GM23338 (cell line): ENCODE data around the gene VPS45. TPM values are rescaled to one million over a fixed set of nuclear protein-coding genes. Genes with fewer than 3 reads are reported as not detected.

Experiments used
- CREB1 ChIP-seq: fragments of 250-450 bp; sonication (Bioruptor Pico); IDR thresholded peaks from 2 replicates; pipeline ENCODE4 v1.5.0; 2020; ENCODE audit warnings: low read depth, mild to moderate bottlenecking, moderate library complexity
- EZH2phosphoT487 ChIP-seq: fragments of 200-600 bp; sonication (generic); IDR thresholded peaks from one replicate; pipeline ENCODE4 v1.8.1; 2018; ENCODE audit warnings: antibody characterized with exemption; ENCODE audit not compliant: unreplicated experiment
- NANOG ChIP-seq: IDR thresholded peaks from 2 replicates; pipeline ENCODE4 v1.6.1; 2016; ENCODE audit warnings: antibody characterized with exemption, borderline replicate concordance
- STAT1 ChIP-seq: IDR thresholded peaks from one replicate; pipeline ENCODE4 v1.6.1; 2016; ENCODE audit warnings: antibody characterized with exemption; ENCODE audit not compliant: unreplicated experiment
- ZNF114 ChIP-seq: fragments of 250-450 bp; sonication (Bioruptor Pico); IDR thresholded peaks from 2 replicates; pipeline ENCODE4 v1.5.0; 2020; ENCODE audit warnings: mild to moderate bottlenecking, moderate library complexity
- ZNF331 ChIP-seq: fragments of 250-450 bp; sonication (Bioruptor Pico); IDR thresholded peaks from 2 replicates; pipeline ENCODE4 v1.5.0; 2020; ENCODE audit warnings: low read depth, mild to moderate bottlenecking, moderate library complexity
- polyA plus RNA-seq: library from polyadenylated mRNA; unstranded; fragments of >200 nt; fragmentation: Nextera tagmentation; extraction: Ambion mirVana; gene quantifications from 2 replicates; pipeline ENCODE4 v1.2.1, GENCODE V29; 2016
- total RNA-seq: library from RNA; depleted of rRNA; stranded (reverse); fragments of >200 nt; shearing (Covaris generic); gene quantifications from 2 replicates; pipeline ENCODE4 v1.2.3, GENCODE V29; 2014
- TF ChIP-seq, protein P1 (sequence below): fragments of 250-450 bp; sonication (Bioruptor Pico); IDR thresholded peaks from 2 replicates; pipeline ENCODE4 v1.5.0; 2020; ENCODE audit warnings: mild to moderate bottlenecking, moderate library complexity
- TF ChIP-seq, protein P2 (sequence below), 2 experiments: fragments of 200-600 bp in 1 of 2; sonication (generic) in 1 of 2; conservative IDR thresholded peaks; 2 replicates each; pipeline versions ENCODE4 v1.5.1 to v1.6.1; 2016 to 2017; ENCODE audit warnings: antibody characterized with exemption in 2 of 2, low read depth in 2 of 2, mild to moderate bottlenecking in 2 of 2, moderate library complexity in 1 of 2

VPS45 gene
- total and polyA plus RNA-seq, 2 experiments from 2014 or later, result 23.5 to 37.5 TPM

DNA sequence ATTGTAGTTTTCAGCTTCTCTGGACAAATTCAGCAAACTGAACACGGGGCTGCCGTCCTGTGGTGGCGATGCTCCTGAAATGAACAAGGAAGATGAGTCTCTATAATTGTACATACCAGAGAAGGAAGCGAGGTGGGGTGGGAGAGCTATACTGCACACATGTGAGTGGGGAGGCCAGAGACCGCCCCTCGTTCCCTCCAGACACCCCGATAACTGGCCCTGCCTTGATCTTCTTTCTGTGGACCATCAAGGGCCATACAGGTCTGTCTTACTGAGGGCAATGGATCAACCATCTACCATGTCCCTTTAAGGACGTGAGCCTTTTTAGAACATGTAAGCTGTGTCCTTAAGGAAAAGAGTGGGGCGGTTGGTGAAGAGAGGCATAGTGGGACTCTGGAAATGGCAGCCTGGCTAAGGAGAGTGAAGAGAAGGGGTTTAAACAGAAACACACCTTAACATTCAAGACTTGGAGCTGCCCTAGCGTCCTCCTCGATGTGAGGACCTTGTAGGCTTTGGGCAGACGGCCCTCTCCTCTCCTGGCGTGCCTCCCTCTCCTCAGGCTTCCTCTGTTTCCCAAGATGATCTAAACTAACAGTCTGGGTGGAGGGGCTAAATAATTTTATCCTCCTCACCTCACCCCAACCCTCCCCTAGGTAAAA is 88.0 kb downstream of the VPS45 start (continued):
- TF ChIP-seq, protein P1, sequence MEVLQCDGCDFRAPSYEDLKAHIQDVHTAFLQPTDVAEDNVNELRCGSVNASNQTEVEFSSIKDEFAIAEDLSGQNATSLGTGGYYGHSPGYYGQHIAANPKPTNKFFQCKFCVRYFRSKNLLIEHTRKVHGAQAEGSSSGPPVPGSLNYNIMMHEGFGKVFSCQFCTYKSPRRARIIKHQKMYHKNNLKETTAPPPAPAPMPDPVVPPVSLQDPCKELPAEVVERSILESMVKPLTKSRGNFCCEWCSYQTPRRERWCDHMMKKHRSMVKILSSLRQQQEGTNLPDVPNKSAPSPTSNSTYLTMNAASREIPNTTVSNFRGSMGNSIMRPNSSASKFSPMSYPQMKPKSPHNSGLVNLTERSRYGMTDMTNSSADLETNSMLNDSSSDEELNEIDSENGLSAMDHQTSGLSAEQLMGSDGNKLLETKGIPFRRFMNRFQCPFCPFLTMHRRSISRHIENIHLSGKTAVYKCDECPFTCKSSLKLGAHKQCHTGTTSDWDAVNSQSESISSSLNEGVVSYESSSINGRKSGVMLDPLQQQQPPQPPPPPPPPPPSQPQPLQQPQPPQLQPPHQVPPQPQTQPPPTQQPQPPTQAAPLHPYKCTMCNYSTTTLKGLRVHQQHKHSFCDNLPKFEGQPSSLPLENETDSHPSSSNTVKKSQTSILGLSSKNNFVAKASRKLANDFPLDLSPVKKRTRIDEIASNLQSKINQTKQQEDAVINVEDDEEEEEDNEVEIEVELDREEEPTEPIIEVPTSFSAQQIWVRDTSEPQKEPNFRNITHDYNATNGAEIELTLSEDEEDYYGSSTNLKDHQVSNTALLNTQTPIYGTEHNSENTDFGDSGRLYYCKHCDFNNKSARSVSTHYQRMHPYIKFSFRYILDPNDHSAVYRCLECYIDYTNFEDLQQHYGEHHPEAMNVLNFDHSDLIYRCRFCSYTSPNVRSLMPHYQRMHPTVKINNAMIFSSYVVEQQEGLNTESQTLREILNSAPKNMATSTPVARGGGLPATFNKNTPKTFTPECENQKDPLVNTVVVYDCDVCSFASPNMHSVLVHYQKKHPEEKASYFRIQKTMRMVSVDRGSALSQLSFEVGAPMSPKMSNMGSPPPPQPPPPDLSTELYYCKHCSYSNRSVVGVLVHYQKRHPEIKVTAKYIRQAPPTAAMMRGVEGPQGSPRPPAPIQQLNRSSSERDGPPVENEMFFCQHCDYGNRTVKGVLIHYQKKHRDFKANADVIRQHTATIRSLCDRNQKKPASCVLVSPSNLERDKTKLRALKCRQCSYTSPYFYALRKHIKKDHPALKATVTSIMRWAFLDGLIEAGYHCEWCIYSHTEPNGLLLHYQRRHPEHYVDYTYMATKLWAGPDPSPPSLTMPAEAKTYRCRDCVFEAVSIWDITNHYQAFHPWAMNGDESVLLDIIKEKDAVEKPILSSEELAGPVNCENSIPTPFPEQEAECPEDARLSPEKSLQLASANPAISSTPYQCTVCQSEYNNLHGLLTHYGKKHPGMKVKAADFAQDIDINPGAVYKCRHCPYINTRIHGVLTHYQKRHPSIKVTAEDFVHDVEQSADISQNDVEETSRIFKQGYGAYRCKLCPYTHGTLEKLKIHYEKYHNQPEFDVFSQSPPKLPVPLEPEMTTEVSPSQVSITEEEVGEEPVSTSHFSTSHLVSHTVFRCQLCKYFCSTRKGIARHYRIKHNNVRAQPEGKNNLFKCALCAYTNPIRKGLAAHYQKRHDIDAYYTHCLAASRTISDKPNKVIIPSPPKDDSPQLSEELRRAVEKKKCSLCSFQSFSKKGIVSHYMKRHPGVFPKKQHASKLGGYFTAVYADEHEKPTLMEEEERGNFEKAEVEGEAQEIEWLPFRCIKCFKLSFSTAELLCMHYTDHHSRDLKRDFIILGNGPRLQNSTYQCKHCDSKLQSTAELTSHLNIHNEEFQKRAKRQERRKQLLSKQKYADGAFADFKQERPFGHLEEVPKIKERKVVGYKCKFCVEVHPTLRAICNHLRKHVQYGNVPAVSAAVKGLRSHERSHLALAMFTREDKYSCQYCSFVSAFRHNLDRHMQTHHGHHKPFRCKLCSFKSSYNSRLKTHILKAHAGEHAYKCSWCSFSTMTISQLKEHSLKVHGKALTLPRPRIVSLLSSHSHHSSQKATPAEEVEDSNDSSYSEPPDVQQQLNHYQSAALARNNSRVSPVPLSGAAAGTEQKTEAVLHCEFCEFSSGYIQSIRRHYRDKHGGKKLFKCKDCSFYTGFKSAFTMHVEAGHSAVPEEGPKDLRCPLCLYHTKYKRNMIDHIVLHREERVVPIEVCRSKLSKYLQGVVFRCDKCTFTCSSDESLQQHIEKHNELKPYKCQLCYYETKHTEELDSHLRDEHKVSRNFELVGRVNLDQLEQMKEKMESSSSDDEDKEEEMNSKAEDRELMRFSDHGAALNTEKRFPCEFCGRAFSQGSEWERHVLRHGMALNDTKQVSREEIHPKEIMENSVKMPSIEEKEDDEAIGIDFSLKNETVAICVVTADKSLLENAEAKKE (CRISPR knock-in tag), result no peak
- TF ChIP-seq NANOG (no peak), CREB1 (CRISPR knock-in tag) (no peak), STAT1 (no peak), EZH2phosphoT487 (no peak), ZNF114 (CRISPR knock-in tag) (no peak), ZNF331 (CRISPR knock-in tag) (no peak)
- TF ChIP-seq, protein P2, sequence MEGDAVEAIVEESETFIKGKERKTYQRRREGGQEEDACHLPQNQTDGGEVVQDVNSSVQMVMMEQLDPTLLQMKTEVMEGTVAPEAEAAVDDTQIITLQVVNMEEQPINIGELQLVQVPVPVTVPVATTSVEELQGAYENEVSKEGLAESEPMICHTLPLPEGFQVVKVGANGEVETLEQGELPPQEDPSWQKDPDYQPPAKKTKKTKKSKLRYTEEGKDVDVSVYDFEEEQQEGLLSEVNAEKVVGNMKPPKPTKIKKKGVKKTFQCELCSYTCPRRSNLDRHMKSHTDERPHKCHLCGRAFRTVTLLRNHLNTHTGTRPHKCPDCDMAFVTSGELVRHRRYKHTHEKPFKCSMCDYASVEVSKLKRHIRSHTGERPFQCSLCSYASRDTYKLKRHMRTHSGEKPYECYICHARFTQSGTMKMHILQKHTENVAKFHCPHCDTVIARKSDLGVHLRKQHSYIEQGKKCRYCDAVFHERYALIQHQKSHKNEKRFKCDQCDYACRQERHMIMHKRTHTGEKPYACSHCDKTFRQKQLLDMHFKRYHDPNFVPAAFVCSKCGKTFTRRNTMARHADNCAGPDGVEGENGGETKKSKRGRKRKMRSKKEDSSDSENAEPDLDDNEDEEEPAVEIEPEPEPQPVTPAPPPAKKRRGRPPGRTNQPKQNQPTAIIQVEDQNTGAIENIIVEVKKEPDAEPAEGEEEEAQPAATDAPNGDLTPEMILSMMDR (conservative IDR thresholded peaks at IDR 0.05; ENCODE audit: low read depth in 2 of 2), result no peak
